Fibroblast of upper back skin (primary cell): ENCODE measurements around the gene ST7.
"Not testable (repeated sequence)": the region's sequence is repeated elsewhere in the genome, so short reads cannot be mapped to it uniquely, and the experiment has no call there.

ENCODE experiments used
- DNase-seq: peaks from one replicate; pipeline ENCODE4 v3.0.0-alpha.2; 2013

The ST7 gene

DNA sequence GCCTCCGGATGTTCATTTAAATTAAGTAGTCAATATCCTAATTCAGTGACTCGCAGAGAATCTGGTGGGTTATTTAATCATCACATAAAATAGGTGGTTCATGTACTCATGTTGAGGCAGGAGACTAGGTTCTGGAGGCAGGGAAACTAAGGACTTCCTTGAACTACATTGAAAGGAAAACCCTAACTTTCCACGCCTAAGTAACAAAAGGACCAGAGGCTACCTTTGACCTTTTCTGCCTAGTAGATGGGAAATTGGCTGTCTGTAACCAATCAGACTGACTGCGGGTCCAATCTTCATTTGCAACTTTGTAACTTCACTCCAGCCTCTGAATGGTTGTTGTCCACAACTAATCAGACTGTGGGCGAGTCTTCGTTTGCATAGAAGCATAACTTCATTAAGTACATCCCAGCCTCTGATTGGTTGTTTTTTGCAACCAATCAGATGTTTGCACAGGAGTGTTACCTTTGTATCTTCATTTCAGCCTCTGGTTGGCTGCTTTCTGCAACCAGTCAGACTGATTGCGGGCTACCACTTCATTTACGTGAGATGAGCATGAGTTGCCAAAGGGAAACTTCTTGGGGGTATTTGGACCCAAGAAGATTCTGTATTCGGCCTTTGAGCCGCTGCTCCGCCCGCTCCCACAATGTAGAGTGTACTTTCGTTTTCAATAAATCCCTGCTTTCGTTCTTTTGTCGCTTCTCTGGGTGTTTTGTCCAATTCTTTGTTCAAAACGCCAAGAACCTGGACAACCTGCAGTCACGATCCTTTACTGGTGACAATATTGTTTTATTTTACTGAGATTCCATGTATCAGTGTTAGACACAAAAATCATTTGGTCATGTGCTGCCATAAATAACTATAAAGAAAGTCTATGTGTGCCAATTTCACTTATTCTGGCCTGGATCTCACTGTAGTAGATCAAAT lies 1.7 kb upstream of the ST7 start:
- no peak for DNase-seq

DNA sequence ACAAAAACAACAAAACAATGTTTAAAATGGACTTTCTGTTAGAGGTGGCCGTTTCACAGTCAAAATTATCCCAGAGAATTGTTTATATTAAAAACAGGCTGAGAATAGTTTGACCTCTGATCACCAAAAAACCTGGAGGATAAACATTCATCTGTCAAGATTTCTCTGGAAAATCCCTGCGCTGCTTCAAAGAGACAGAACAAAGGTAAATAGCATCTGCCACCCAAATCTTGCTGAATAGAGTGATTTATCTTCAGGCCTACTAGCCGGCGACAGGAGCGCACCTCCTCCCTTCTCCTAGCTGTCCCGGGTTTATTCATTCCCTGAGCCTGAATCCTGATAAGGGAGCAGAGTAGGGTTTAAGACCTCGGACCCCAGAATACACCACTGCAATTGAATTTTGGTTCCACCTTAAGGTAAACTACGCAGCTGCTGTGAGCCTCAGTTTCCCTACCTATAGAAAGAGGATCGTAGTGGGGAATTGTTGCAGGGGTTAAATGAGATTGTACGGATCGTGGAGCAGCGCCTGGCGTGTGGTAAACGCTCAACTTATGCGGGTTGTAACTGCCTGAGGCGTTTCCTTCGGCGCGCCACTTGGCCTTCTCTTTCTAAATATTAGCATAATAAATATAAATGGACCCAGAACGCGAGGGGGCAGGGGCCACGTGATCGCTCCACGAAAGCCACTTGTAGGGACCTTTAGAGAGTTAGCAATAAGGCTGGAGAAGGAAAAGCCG lies 498 bp upstream of the ST7 start:
- DNase-seq: no peak

DNA sequence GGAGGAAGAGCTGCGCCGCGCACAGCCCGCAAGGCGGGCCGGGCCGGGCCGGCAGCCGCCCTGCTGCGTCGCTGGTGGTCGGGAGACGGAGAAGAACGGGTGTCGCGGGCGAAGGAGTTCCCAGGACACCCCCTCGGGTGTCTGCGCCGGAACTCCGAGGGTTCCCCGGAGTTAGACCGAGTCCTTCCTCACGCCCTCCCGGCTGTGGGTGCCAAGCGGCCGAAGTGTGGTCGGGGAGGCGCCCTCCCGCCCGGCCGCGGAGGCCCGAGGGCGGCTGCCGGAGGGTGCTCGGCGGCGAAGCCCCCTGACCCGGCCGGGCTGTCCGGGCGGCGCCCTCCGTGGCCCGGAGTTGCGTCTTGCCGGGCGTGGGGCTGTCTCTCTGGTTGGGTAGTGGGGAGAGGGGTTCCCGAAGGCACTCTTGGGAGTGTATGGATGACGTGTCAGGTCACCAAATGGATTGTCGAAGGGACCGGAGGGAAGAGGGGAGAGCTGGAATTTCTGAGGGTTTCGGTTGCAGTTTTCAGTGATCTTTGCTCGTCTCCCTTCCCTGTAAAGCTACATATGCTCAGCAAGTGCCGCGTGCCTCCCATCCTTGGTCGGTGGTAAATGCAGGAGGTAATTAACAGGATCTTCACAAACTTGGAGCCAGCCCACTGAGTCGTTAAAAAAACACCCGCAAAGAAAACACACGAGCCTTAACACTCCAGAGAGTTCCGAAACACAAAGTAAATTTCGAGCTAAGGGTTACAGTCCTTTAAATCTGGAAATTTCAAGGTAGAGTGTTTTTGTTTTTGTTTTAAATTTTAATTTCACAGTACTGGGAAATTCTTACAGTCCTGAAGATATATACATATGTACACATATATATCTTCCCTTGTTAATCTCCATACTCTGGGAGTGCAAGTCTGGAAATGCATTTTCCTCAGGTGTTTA lies 871 bp downstream of the ST7 start:
- DNase-seq: peak; percentile 91

DNA sequence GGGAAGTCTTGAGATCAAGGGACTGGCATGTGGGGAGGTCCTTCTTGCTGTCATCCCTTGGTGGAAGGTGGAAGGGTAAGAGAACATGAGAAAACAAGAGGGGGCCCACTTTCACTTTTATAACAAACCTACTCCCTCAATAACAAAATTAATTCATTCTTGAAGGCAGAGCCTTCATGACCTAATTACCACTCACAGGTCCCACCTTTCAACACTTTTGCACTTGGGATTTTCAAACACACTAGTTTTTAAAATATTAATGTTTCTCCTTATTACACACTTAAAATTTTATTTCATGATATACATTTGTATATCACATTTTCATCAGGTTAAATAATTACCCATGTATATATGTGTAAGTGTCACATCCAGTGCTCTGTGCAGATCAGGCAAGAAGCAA lies 2.0 kb downstream of the ST7 start:
- no peak for DNase-seq

DNA sequence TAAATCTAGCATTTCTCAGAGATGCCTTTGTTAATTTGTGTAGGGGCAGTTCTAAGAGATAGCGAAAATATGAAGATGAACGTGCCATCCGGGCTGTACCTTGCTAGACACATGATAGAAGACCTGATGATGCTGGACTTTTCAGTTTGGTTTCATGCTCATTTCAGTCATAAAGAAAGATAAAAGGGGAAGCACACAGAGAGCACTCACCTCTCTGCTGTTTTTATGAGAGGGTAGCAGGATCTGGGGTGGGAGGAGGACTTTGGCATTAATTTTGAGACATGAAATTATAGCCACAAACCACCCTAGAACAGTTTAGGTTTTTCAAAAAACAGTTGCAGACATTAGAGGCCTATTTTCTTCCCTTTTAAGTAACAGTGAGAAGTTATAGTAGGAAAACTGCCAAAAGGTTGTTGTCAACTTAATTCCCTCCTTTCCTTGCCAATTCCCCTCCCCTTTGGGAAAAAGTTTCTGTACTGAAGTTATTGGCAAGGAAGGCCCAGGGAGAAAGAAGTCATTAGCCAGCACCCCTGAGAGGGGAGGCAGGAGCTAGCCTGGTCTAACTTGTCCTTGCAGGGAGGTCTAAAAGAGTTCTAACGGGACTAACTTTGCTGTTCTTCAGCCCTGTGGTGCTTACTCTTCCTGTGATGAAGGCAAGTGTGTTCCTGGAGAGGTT lies 2.6 kb downstream of the ST7 start:
- DNase-seq: peak; percentile 38

DNA sequence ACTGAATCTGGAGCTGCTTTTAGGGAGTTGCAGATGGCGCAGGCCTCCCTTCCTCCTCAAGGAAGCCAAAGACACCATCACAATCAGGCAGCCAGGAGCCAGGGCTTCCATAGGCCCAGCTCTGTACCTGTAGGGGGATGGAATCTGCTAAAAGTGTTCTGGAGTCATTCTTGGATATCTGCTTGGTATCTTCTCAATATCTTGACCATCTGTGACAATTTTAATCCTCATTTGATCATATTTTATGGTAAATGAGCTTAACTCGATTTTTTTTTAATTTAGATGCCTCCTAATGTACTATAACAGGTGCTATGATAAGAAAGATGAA lies 3.1 kb downstream of the ST7 start:
- no peak for DNase-seq

DNA sequence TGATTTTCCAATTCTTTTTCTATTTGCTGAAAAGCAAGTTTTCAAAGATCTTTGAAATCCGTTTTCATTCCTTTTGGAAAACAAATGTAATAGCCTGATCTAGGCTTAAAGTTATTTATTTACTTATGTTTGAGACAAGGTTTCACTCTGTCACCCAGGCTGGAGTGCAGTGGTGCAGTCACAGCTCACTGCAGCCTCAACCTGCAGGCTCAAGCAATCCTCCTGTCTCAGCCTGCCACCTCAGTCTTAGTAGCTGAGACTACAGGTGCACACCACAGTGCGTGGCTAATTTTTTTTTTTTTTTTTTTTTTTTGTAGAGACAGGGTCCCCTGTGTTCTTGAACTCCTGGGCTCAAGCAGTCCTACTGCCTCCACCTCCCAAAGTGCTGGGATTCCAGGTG lies 4.6 kb downstream of the ST7 start:
- no peak for DNase-seq

DNA sequence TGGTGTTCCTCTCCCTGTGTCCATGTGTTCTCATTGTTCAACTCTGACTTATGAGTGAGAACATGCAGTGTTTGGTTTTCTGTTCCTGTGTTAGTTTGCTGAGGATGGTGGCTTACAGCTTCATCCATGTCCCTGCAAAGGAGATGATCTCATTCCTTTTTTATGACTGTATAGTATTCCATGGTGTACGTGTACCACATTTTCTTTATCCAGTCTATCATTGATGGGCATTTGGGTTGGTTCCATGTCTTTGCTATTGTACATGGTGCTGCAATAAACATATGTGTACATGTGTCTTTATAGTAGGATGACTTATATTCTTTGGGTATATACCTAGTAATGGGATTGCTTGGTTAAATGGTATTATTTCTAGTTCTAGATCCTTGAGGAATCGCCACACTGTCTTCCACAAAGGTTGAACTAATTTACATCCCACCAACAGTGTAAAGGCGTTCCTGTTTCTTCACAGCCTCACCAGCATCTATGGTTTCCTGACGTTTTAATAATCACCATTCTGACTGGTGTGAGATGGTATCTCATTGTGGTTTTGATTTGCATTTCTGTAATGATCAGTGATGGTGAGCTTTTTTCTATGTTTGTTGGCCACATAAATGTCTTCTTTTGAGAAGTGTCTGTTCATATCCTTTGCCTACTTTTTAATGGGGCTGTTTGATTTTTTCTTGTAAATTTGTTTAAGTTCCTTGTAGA lies 8.8 kb downstream of the ST7 start:
- not testable (repeated sequence) for DNase-seq

DNA sequence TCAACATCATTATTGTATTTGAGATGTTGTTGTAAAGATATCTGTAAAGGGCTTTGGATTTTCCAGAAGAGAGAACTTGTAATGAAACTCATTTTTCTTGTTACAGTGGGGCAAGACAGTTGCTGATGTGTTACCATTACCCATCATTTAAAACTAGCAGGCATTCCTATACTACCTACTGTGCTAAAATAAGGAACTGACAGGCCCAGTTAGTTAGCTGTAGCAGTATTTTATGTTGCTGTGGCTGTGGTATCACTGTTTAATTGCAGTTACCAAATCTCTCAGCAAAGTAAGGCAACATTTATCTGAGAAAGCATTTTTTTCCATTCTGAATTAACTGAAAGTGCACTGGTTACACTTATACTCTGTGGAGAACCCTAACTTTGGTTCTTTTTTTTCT lies 9.9 kb downstream of the ST7 start:
- no peak for DNase-seq

DNA sequence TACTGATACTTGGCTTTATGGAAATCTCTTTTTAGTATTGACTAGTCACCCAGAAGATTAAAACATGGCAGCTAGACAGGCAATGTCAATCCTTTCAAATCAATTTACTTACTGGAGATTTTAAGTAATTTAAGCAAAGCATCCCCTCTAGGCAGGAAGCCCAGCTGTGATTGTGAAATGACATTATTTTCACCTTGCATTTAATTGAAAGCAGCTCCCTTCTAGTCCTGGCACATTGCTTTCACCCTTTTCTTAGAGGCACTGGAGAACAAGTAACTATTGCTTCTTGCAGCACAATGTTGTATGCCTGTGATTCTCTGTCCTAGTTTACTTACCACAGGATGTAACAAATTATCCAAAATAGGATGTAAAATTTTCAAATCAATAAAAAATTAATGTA lies 13.3 kb downstream of the ST7 start:
- DNase-seq: no peak

DNA sequence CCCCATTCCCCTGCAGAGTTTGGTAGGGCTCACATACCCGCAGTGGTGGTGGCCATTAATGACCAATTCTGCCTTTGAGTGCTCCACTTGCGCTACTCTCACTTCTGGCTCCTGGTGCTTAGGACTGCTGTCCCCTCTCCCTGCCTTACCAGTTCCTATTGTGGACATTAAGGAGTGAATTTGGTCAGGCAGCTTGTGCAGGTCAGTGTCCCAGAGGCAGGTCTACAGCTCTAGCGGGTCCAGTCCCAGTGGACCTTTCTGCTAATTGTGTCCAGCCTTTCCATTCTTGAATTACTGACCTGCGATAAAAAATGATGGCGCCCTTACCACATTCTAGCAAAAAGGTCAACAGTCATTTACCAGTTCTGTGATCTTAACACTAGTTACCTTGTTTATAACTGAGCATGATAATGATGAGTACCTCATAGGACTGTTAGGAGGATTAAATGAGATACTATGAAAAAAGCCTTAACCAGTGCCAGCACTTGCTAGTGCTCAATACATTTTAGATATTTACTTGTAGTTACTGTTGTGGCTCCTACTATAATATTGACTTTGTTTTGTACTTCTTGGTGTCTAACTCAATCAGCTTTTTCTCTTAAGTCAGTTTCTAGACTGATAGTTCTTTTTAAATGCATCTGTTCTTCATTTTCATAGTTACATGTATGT lies 14.1 kb downstream of the ST7 start:
- DNase-seq: no peak

DNA sequence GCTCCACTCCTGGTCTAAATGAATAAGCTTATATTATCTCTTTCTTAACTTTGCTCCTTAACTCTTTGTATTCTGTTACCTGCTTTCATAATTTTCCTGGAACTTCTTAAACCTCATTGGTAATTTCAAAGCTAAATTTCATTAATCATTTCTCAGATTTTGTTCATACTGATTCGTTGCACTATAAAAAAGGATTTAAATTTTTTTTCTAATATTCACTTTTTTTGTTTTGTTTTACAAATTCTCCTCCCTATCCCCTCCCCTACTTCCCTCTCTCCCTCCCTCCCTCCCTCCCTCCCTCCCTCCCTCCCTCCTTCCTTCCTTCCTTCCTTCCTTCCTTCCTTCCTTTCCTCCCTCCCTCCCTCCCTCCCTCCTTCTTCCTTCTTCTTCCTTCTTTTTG lies 14.7 kb downstream of the ST7 start:
- no peak for DNase-seq

DNA sequence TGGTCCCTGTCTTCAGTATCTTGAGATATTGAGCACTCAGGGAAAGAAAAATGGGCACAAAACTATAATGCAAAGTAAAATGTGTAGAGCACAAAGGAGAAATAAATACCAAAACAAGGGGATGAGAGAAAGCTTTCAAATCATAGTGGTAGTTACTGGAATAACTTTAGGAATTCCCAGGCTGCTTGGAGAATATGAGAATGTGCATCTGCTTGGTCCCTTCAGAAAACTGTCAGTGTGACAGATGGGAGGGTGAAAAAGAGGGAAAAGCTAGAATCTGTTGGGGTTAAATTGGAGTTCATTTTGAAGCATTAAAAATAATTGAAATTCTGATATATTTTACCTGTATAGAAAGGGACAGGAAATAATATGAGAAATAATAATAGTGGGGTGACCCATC lies 15.3 kb downstream of the ST7 start:
- no peak for DNase-seq

DNA sequence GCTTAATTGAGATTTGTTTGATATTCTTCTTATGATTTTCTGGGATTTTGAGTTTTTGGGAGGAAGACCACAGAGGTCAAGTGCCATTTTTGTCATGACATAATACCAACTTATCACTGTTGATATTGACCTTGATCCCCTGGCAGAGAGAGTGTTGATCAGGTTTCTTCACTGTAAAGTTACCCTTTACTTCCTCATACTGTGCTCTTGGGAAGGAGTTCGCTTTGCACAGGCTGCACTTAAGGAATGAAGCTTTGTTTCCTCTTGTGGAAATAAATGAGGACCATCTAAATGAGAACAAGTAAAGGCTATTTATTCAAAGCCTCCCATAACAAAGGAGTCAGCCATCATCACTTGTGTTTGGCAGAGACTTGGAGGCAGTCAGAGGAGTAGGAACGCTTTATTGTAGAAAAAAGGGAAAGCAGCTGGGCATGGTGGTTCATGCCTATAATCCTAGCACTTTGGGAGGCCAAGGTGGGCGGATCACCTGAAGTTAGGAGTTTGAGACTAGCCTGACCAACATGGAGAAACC lies 16.1 kb downstream of the ST7 start:
- DNase-seq: no peak

DNA sequence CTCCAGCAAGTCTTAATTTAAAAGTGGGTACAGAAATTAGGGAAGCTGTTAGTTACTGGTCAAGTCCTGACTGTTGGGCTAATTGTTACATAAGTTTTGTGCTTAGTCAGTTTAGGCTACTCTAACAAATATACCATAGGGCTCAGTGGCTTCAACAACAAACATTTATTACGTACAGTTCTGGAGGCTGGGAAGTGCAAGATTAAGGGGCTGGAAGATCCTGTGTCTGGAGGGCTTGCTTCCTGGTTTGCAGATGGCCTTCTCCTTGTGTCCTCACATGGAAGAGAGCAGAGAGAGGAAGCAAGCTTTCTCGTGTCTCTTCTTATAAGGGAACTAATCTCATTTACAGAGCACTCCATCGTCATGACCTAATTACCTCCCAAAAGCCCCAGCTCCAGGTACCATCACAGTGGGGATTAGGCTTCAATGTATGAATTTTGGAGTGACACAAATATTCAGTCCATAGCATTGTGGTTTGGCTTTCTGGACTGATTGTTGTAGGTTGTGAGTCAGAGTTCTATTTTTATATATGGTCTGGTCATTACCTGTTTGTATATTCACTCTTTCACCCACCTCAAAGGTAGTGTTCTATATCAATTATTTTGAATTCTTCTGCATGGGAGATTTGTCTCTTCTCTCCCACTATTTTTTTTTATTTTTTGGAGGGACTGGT lies 17.1 kb downstream of the ST7 start:
- peak; percentile 16 for DNase-seq

DNA sequence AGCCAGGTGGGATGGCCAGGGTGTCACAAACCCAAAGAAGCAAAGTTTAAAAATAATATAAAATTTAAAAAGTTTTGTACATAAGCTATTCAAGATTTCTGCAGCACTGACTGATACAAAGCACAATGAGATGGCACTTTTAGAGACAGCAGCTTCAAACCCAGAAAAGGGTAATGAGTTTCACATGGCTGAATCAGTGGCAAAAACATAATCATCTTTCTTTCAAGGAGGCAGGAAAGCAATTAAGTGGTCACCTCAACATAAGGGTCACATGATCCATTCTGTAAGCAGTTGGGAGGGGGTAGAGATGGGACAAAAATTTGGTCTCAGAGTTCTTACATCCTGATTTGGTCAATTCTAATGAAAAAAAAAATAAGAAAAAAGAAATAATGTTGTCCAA lies 17.9 kb downstream of the ST7 start:
- DNase-seq: not testable (repeated sequence)

DNA sequence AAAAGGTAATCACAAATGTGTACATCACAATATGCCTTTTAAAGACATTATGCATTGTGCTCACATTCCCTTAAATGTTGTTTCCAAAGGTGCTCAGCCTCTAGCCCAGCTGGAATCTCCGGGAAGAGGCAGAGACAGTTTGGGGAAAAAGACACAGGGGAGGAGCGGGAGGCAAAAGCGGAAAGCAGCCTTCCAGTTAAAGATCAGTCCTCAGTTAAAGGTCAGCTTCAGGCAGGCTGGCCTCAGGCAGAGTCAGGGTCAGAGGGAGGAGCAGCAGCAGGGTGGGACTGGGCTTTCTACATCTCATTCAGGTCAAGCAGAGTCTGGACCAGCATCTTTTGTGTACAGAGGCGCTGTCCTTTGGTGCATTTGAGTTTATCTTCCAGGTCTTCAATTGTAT lies 18.6 kb downstream of the ST7 start:
- no peak for DNase-seq

DNA sequence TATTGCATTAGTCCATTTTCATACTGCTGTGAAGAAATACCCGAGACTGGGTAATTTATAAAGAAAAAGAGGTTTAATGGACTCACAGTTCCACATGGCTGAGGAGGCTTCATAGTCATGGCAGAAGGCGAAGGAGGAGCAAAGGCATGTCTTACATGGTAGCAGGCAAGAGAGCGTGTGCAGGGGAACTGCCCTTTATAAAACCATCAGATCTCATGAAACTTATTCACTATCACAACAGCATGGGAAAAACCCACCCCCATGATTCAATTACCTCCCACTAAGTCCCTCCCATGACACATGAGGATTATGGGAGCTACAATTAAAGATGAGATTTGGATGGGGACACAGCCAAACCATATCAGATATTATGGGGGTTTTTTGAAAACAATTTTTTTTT lies 21.7 kb downstream of the ST7 start:
- not testable (repeated sequence) for DNase-seq

DNA sequence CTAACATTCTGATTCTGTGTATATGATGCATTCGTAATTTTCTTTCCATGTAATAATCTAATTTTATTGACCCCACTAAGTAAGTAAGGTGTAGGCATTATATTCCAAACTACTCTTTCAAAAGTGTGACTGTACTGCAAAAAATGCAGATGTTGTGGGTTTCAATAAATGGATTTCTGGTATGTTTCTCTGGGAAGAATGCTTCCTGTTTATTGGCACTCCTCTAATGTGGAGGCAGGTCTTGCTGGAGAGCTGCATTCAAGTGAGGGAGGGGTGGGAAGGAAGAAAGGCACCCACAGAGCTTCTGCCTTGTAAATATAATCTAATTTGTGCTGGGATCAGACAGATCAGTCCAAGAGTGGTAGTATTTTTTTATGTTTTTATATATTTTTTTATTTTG lies 23.9 kb downstream of the ST7 start:
- DNase-seq: peak; percentile 52

DNA sequence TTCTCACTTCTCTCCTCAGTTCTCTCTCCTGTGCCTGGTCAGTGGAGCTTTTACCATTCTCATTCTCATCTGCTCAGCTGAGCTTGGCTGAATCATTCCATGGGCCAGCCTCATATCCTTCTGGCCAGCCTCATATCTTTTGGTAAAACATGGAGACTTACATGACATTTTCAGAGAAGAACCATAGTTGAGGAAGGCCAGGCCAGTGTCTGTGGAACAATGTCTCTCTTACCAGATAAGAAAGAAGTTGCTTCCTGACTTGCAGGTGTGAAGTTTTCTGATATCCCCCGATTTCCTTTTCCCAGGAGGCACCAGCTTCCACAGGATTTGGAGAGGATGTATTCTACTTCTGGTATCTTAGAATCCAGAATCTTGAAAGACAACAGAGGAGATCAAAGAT lies 24.7 kb downstream of the ST7 start:
- no peak for DNase-seq

DNA sequence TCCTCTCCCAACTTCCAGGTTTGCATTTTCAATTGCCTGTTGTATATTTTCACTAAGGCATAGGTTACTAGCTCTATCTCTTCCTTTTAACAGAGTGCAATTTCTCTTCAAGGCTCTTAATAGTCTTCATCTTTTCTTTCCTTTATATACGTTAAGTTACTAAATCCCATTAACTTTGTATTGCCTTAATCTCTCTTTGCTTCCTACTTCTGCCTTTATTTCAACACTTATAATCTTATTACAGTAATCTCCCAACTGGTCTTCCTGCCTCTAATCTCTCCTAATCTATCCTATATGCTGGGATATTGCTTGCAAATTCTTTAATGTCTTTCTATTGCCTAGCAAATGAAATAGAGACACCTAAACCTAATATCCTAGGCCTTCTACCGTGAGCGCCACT lies 26.1 kb downstream of the ST7 start:
- no peak for DNase-seq
